GM21576 (cell line): ENCODE results near the gene SLC26A8.
A peak's percentile ranks its signal among the peaks of the same experiment; 100 is the strongest.
"Not testable (repeated sequence)": the region's sequence is repeated elsewhere in the genome, so short reads cannot be mapped to it uniquely, and the experiment has no call there.

Experiments
- ATAC-seq: cut with Tn5 transposase; IDR thresholded peaks from one replicate; pipeline ENCODE4 v1.9.1; 2021; ENCODE audit warnings: mild to moderate bottlenecking, moderate library complexity; ENCODE audit not compliant: unreplicated experiment

Gene SLC26A8

DNA sequence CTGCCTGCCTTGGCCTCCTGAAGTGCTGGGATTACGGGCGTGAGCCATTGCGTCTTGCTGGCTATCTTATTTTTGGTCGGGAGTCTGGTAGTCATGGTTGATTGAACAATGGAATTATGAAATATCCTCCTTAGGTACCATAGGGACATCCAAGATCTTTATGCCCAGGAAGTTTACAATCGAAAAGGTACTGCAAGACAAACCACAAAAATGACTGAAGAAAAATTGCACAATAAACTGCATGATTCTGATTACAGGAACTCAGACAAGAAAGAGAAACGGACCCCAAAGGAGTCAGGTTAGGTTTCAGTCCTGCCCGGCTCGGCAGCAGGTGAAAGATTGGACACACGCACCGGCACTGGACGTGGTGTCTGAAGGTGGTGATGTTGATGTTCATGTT is 5.3 kb downstream of the SLC26A8 start:
- no peak for ATAC-seq

DNA sequence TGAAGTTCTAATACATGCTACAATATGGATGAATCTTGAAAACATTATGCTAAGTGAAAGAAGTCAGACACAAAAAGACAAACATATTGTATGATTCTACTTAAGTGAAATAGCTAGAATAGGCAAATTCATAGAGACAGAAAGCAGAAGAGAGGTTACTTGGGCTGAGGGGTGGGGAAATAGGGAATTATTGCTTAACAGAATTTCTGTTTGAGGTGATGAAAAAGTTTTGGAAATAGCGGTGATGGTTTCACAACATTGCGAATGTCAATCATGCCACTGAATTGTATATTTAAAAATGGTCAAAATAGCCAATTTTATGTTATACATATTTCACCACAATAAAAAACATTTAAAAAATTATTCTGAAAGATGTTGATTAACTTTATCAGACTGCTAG is 6.1 kb downstream of the SLC26A8 start:
- no peak for ATAC-seq

DNA sequence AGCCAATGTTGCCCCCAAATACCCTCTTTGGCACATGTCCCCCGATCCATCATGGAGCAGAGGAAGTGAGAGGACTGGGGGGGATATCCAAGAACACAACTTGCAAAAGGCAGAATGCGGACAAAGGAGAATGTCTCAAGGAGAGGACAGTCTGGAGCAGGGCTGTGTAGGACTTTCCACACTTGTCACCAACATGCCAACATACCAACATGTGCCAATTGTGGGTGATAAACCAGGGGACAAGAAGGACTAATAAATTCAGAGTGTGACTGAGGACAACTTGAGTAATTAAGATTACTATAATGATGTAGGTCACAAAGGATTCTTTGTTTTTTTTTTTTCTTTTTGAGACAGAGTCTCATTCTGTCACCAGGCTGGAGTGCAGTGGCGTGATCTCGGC is 8.8 kb downstream of the SLC26A8 start:
- ATAC-seq: no peak

DNA sequence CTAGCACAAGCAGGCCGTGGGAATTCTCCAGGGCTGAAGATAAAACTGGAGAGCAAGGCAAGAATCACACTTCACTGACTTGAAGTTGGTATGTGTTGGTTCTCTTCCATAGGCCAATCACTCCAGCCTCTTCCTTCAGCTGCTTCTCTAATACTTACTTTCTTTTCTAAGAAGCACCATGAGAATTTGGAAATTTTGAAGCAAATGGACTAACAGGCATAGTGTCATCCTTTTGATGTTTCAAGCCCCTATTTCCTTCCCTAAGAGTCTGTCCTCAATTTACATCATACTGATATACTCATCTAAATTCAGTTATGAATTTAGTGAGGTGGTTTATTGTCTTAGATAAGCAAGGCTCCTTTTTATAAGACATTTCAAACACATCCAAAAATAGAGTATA is 24.0 kb downstream of the SLC26A8 start:
- no peak for ATAC-seq

DNA sequence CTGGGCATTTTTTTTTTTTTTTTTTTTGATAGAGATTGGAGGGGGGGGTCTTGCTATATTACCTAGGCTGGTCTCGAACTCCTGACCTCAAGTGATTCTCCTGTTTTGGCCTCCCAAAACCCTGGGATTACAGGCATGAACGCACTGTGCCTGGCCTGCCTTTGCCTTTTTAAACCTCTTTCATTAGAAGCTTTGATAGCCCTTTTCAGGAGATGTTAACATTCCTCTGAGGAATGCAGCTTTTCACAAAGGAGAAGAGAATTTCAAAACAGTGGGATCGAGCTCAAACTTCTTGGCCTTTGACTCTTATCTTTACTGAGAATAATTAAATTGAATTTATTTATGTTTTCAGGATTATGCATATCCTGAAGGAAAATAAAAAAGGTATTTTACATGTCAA is 31.3 kb downstream of the SLC26A8 start:
- ATAC-seq: no peak

DNA sequence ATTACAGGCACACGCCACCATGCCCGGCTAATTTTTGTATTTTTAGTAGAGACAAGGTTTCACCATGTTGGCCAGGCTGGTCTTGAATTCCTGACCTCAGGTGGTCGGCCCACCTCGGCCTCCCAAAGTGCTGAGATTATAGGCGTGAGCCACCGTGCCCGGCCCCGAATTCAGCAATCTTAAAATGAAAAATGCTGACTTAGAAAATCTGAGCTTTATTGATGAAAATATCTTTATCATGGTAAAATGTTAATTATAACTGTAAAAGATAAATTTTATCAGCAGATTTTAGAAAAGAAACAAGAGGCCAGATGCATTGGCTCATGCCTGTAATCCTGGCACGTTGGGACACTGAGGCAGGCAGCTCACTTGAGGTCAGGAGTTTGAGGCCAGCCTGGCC is 36.4 kb downstream of the SLC26A8 start:
- ATAC-seq: not testable (repeated sequence)

DNA sequence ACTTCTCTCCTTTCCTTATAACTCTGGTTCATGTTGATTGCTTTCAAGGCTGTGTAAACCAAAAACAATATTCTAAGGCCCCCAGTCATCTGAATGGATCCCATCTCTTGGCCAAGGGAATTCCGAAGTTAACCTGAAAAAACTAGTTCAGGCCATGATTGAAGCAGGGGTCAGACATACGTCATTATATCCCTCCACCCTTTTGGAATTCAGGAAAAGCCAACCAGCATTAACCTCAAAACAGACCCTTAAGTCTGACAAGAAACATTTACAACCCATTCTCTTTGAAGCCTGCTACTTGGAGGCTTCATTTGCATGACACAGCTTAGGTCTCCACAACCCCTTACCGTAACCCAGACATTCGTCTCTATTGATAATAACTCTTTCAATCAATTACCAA is 39.7 kb downstream of the SLC26A8 start:
- no peak for ATAC-seq

DNA sequence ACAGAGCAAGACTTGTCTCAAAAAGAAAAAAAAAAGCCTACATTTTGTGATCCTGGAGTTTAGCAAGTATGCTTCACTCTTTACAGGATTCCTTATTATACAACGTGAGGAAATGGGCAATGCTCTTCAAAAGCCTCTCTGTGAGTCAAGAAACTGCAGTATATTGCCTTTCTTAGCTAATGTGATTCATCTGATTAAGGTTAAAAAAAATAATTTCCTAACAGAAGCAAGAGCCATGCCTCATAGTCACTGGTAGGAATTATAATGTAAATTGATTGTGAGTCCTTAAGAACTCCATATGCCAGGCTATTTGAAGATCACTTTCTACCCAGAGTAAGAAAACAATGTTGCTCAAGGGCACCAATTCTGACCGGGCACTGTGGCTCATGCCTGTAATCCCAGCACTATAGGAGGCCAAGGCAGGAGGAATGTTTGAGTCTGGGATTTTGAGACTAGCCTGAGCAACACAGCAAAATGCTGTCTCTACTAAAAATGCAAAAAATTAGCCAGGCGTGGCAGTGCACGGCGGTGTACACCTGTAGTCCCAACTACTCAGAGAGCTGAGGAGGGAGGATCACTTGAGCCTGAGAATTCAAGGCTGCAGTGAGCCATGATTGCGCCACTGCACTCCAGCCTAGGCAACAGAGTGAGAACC is 43.3 kb downstream of the SLC26A8 start:
- ATAC-seq: no peak

DNA sequence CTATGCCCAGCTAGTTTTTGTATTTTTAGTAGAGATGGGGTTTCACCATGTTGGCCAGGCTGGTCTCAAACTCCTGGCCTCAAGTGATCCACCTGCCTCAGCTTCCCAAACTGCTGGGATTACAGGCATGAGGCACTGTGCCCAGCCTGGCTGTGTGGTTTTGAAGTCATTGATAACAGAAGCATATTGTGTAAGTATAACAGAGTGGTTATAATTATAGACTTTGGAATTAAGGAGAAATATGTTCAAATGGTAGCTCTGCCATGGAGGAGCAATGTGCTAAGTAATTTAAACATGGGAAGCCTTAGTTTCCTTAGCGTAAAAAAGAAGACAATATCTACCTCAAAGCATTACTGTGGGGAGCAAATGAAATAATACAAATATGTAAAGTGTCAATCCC is 44.3 kb downstream of the SLC26A8 start:
- not testable (repeated sequence) for ATAC-seq

DNA sequence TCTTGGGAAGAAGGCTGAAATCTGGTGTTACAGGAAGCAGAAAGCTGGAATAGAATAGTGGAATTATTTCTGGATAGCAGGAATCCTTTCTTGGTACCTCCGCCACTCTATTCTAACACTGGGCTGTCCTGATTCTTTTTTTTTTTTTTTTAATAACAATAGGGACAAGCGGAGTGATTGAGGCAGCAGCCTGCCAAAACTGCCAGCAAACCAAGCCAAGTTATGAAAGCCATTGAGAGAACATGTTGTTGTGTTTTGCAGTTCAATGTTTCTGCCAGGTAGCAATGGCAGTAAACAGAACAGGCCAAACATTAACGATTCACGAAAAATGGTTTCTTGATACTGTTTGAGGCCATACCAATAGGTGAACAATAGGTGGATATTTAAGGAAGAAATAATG is 47.1 kb downstream of the SLC26A8 start:
- no peak for ATAC-seq

DNA sequence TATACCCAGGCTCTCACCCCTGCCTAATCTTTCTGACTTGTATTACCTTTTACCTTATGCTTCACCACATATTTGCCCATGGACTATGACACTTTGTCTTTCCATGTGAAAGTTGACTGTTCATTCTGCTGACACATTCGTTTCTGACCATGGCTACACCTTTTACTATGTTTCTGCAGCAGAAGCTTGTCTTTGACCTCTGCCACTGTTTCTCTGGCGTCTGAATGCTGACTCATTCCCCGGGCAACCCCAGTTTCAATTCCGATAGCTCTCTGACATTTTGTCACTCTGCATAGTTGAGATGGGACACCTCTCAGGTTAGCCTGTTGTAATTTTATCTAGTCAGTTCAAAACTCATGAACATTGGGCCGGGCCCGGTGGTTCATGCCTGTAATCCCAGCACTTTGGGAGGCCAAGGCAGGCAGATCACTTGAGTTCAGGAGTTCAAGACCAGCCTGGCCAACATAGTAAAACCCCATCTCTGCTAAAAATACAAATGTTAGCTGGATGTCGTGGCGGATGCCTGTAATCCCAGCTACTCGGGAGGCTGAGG is 50.7 kb downstream of the SLC26A8 start:
- peak; percentile 72 for ATAC-seq

DNA sequence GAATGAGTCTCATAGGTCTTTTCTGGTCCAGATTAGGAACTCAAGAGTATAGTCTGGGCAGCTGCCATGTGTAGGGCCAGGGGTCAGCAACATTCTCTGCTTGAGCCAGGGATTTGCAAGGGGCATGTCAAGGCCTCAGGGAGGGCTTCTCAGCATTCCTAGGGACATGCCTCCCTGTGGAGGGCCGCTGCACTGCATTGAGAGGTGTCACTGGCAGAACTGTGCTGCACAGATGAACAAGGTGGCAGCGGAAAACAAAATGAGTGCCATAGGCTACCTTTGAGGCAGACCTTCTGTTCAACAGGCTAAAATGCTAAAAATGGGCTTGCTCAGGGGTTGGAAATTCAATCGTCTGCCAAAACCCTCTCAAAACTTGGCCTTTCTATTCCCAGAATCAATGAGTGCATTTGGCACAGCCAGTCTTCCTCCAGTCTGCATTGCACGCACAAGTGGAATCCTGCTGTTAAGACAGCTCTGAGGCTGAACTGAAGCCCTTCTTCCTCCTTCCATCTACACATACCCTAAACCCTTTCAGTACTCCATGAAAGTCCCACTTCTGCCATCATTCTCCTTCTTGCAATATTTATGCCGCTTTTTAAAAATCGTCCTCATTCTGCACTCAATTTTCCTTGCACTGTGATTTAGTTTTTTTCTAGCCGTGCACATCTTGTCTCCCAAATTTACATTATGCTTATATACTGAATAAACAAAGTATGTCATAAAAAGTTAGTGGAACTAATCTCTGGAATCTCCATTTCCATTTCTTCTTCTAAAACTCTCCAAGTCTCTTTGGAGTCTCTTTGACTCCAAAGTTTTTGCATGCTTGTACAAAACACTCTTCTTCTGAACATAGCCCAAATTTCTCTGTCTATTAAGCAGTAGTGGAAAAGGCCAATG is 51.7 kb downstream of the SLC26A8 start:
- ATAC-seq: no peak

DNA sequence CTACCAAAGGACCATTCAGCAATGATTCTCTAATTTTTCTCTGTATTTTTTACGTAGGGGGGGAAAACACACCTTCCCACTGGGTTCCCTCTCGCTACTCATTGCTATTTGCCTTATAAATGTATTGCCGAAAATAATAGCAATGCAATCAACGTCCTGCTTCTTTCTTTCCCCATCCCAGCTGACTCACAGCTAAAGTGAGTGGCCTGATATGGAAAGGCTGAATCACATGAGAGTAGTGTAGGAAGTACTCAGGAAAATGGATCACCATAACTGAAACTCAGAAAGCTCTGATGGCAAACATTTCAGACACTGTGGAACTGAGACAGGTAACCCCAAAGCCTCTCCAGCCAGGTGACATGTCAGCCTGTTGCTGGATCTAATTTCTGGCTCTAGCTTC is 54.3 kb downstream of the SLC26A8 start:
- no peak for ATAC-seq

DNA sequence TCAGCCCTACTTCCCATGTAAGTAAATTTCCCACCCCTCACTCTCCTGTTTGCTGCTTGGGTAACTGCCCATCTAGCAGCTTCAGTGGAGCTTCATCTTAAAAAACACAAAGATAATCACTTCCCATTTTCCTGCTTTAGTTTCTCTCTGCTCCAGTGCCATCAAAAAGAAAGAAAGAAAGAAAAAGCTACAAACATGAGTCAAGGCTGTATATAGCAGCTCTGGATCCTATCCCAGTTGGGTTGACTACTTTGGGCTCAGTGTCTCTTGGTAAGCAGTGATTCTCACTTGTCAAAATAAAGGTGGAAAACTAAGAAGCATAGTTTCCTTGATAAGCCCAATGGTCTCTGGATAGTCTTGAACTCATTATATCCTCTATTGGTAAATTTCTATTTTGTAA is 54.8 kb downstream of the SLC26A8 start:
- ATAC-seq: no peak

DNA sequence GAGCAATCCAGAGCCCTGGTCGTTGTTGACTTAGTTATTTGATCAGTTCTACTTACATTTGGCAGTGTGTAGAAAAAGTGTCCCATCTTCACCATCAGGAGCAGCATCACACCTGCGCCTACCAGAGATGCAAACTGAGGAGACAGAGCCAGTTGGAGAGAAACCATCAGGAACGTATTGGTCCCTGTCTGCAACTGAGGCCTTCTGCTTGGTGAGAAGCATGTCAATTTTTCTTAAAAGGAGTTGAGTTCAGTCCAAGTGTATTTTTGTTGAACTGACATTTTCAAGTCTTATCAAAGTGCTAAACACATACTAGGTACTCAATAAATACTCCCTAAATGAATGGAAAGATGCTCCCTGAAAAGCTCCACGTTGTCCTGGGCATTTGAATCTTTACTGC is 55.6 kb downstream of the SLC26A8 start:
- ATAC-seq: no peak

DNA sequence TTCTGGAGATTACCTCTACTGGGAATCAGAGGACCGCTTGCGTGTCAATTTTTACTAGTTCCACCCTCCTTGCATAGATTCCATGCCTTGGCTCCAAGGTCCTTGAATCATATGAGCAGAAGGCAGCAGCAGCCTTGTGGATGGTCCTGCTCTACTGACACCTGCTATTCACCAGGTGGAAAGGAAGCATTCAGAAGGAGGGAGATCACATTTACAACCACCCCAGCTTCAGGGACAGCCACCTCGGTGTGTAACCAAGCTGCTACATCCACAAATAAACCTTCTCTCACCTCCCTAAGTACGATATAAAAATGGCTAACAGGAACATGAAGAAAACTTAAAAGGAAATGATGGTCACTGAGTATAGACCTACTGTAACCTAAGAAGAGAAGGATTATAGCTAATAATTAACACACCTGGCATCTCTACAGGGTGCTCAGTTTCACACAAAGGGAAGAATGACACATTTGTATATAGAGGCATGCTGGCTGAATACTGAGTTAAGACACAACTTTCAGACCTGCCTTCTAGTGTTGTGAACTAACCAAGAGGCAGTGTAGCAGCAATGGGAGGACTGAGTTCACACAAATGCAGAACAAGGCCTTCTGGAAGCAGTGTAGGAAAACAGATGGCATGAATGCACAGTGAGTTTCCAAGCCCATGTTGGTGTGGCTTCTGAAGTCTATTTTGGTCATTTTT is 57.2 kb downstream of the SLC26A8 start:
- no peak for ATAC-seq

DNA sequence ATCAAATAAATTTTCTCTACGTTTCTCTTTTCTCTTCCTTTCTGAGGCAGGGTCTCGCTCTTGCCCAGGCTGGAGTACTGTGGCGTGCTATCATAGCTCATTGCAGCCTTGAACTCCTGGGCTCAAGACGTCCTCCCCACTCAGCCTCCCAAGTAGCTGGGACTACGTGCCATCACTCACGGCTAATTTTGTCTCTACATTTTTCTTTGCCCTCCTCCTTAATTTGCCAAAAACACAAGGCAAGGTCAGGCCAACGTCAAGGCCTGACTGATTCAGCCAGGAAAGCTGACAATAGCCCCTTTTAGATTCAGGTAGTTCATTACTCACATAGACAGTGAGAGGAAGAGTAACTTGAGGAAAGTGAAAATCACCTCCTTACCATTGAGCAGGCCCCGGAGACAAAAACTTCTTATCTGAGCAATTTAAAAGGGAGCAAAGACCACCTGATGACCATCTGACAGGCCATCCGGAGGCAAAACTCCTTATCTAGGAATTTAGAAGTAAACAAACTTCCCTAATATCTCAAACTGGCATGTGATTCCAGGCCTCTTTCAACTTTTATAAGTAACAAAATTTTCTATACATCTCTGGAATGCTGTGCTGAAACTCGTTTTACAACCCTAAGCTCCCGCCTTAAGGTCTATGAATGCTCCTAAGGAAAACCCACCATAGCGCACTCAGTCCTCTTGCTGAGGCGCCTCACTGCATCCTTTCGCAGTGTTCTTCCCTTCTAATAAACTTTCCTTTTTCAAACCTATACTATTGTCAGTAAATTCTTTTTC is 61.5 kb downstream of the SLC26A8 start:
- no peak for ATAC-seq

DNA sequence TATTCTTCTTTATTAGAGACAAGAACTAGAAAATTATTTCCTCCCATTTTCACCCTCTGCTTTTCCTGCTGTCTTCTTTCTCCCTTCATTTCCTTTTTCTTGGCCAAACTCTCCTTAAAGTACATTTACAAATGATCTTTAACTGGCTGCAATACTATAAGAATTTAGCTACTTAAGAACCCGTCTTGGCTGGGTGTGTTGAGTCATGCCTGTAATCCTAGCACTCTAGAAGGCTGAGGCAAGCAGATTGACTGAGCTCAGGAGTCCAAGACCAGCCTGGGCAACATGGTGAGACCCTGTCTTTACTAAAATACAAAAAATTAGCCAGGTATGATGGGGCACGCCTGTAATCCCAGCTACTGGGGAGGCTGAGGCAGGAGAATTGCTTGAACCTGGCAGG is 64.3 kb downstream of the SLC26A8 start:
- ATAC-seq: no peak

DNA sequence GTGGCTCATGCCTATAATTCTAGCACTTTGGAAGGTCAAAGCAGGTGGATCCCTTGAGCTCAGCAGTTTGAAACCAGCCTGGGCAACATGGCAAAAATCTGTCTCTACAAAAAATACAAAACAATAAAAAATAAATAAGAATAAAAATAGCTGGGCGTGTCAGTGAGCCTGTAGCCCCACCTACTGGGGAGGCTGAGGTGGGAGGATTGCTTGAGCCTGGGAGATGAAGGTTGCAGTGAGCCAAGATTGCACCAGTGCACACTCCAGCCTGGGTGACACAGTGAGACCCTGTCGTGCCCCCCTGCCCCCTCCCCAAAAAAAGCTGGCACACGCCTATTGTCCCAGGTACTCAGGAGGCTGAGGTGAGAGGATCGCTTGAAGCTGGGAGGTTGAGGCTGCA is 68.5 kb downstream of the SLC26A8 start:
- no peak for ATAC-seq

DNA sequence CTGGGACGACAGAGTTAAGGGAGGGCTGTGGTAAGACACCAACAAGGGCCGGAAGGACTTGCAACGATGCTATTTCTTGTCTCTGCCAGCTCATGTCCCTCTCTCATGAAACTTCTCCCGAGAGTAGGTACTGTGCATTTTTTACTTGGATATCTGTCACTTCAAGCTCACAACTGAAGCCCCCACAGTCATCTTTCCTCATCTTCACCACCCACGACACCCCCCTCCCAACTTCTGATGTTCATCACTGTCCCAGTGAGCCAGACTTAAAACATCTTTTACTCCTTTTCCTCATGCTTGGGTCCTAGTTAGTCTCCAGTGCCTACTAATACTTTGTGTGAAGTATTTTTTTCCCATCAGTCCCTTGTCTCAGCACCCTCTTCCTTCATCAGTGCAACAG is 68.9 kb downstream of the SLC26A8 start:
- no peak for ATAC-seq

DNA sequence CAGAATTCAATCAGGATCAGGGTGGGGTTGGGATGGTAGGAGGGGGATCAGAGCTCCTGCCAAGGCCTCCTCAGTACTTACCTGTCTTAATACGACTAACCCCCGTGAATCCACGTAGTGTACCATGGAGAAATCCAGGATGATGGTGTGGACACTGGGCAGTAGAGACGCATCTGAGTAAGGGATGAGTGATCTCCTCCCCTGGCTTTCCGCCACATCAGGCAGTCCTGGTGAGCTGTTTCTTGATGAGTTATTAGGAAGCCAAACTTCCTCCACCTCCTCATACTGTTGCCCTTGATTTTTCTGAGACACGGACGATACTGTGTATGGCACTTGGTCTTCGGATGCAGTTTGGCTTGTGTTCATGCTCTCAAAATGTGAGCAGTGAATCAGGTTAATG is 69.4 kb downstream of the SLC26A8 start:
- no peak for ATAC-seq
